ENCODE results near the gene OR9A4.

The OR9A4 gene

GRCh38 chr7:141875453-141875852, 40.7 kb upstream of the OR9A4 start:
- DNase-seq (no peak), ATAC-seq (ENCODE audit: insufficient read depth, low read depth) (no peak)
- Histone ChIP-seq H3K4me2 (ENCODE audit: insufficient read depth, low read length) (no peak overlapping the region), H3K4me3 (ENCODE audit: low read depth in 1 of 2, low read length in 2 of 2) (no peak overlapping the region), H3K27me3 (ENCODE audit: insufficient read depth, low read length, poor library complexity) (no peaks in the 10 kb centered on the region), H3K79me2 (ENCODE audit: insufficient read depth, low read length) (no peaks in the 10 kb centered on the region), H4K20me1 (ENCODE audit: insufficient read depth, low read length) (no peaks in the 10 kb centered on the region), H3K4me1 (ENCODE audit: insufficient read depth, low read length) (no peaks in the 10 kb centered on the region), H3K9ac (ENCODE audit: low read depth, low read length) (no peak overlapping the region), H3K9me3 (ENCODE audit: insufficient read depth, low read length, severe bottlenecking) (no peaks in the 10 kb centered on the region), H3K36me3 (ENCODE audit: insufficient read depth, low read length) (no peaks in the 10 kb centered on the region), H2AFZ (ENCODE audit: low read depth, low read length) (no peak overlapping the region), H3K27ac (ENCODE audit: low read length) (no peak overlapping the region)
- TF ChIP-seq EZH2 (IDR thresholded peaks at IDR 0.05; ENCODE audit: borderline replicate concordance, low read depth, low read length, severe bottlenecking), result no peak
- no peak for TF ChIP-seq CTCF (IDR thresholded peaks at IDR 0.05; ENCODE audit: borderline replicate concordance, extremely low read depth, low read length, poor library complexity, severe bottlenecking)

- Histone ChIP-seq H3K27ac (ENCODE audit: low read length) (no peak overlapping the region), H3K79me2 (ENCODE audit: insufficient read depth, low read length) (no peaks in the 10 kb centered on the region)
Measured at GRCh38 chr7:141876371-141876770, 39.8 kb upstream of the OR9A4 start.

GRCh38 chr7:141877365-141877764, 38.8 kb upstream of the OR9A4 start:
- ATAC-seq (ENCODE audit: insufficient read depth, low read depth) (no peak), DNase-seq (no peak)
- Histone ChIP-seq H3K4me2 (ENCODE audit: insufficient read depth, low read length) (no peak overlapping the region), H3K27ac (ENCODE audit: low read length) (no peak overlapping the region), H3K9me3 (ENCODE audit: insufficient read depth, low read length, severe bottlenecking) (no peaks in the 10 kb centered on the region), H2AFZ (ENCODE audit: low read depth, low read length) (no peak overlapping the region), H3K79me2 (ENCODE audit: insufficient read depth, low read length) (no peaks in the 10 kb centered on the region), H4K20me1 (ENCODE audit: insufficient read depth, low read length) (no peaks in the 10 kb centered on the region), H3K27me3 (ENCODE audit: insufficient read depth, low read length, poor library complexity) (no peaks in the 10 kb centered on the region), H3K4me3 (ENCODE audit: low read depth in 1 of 2, low read length in 2 of 2) (no peak overlapping the region), H3K9ac (ENCODE audit: low read depth, low read length) (no peak overlapping the region), H3K36me3 (ENCODE audit: insufficient read depth, low read length) (no peaks in the 10 kb centered on the region), H3K4me1 (ENCODE audit: insufficient read depth, low read length) (no peaks in the 10 kb centered on the region)
- TF ChIP-seq CTCF (IDR thresholded peaks at IDR 0.05; ENCODE audit: borderline replicate concordance, extremely low read depth, low read length, poor library complexity, severe bottlenecking), result no peak
- TF ChIP-seq EZH2 (IDR thresholded peaks at IDR 0.05; ENCODE audit: borderline replicate concordance, low read depth, low read length, severe bottlenecking), result no peak

More at GRCh38 chr7:141876371-141876770, 39.8 kb upstream of the OR9A4 start:
- TF ChIP-seq EZH2 (IDR thresholded peaks at IDR 0.05; ENCODE audit: borderline replicate concordance, low read depth, low read length, severe bottlenecking), result no peak
- no peaks in the 10 kb centered on the region for H4K20me1 ChIP-seq (ENCODE audit: insufficient read depth, low read length)
- no peak overlapping the region for H3K4me3 ChIP-seq (ENCODE audit: low read depth in 1 of 2, low read length in 2 of 2)
- no peaks in the 10 kb centered on the region for H3K27me3 ChIP-seq (ENCODE audit: insufficient read depth, low read length, poor library complexity)
- no peaks in the 10 kb centered on the region for H3K4me1 ChIP-seq (ENCODE audit: insufficient read depth, low read length)
- no peaks in the 10 kb centered on the region for H3K9me3 ChIP-seq (ENCODE audit: insufficient read depth, low read length, severe bottlenecking)
- H3K36me3 ChIP-seq (ENCODE audit: insufficient read depth, low read length), result no peaks in the 10 kb centered on the region
- no peak for ATAC-seq (ENCODE audit: insufficient read depth, low read depth)
- DNase-seq, result no peak
- H2AFZ ChIP-seq (ENCODE audit: low read depth, low read length), result no peak overlapping the region
- H3K4me2 ChIP-seq (ENCODE audit: insufficient read depth, low read length), result no peak overlapping the region
- no peak overlapping the region for H3K9ac ChIP-seq (ENCODE audit: low read depth, low read length)

- no peak overlapping the region for H3K4me3 ChIP-seq (ENCODE audit: low read depth in 1 of 2, low read length in 2 of 2)
- no peak for ATAC-seq (ENCODE audit: insufficient read depth, low read depth)
- H3K4me1 ChIP-seq (ENCODE audit: insufficient read depth, low read length), result no peaks in the 10 kb centered on the region
- H2AFZ ChIP-seq (ENCODE audit: low read depth, low read length), result no peak overlapping the region
- no peak for DNase-seq
- no peaks in the 10 kb centered on the region for H3K79me2 ChIP-seq (ENCODE audit: insufficient read depth, low read length)
- no peaks in the 10 kb centered on the region for H3K36me3 ChIP-seq (ENCODE audit: insufficient read depth, low read length)
- no peak overlapping the region for H3K27ac ChIP-seq (ENCODE audit: low read length)
- H4K20me1 ChIP-seq (ENCODE audit: insufficient read depth, low read length), result no peaks in the 10 kb centered on the region
- no peaks in the 10 kb centered on the region for H3K27me3 ChIP-seq (ENCODE audit: insufficient read depth, low read length, poor library complexity)
- no peak overlapping the region for H3K9ac ChIP-seq (ENCODE audit: low read depth, low read length)
- H3K4me2 ChIP-seq (ENCODE audit: insufficient read depth, low read length), result no peak overlapping the region
- TF ChIP-seq CTCF (IDR thresholded peaks at IDR 0.05; ENCODE audit: borderline replicate concordance, extremely low read depth, low read length, poor library complexity, severe bottlenecking) (no peak), EZH2 (IDR thresholded peaks at IDR 0.05; ENCODE audit: borderline replicate concordance, low read depth, low read length, severe bottlenecking) (no peak)
- no peaks in the 10 kb centered on the region for H3K9me3 ChIP-seq (ENCODE audit: insufficient read depth, low read length, severe bottlenecking)
Measured at GRCh38 chr7:141880960-141881359, 35.2 kb upstream of the OR9A4 start.
